Epithelial cell of proximal tubule (primary cell): Measurements from ENCODE around the gene RASSF4. TPM values are rescaled to one million over a fixed set of nuclear protein-coding genes. Genes with fewer than 3 reads are reported as not detected.

Experiments used
- DNase-seq: peaks from one replicate; pipeline ENCODE4 v3.0.0-alpha.2; 2011; ENCODE audit warnings: low read depth
- H3K4me3 ChIP-seq: 2 replicates; pipeline ENCODE4 v1.5.1; 2011; ENCODE audit warnings: low read depth, mild to moderate bottlenecking, low read length
- CTCF ChIP-seq: conservative IDR thresholded peaks from 2 replicates; pipeline ENCODE4 v1.5.1; 2012; ENCODE audit warnings: low read depth, mild to moderate bottlenecking, low read length
- total RNA-seq: library from RNA; depleted of rRNA; stranded (reverse); fragments of >200 nt; gene quantifications from 2 replicates; pipeline ENCODE4 v1.2.3, GENCODE V29; 2015

RASSF4 gene
- total RNA-seq, 1 donor from 2014 or later, result 23.1 TPM

GRCh38 chr10:44993226-44993921 lies 33.8 kb downstream of the RASSF4 start:
- no peak overlapping the region for H3K4me3 ChIP-seq
- TF ChIP-seq CTCF, result no peak
- no peak for DNase-seq

GRCh38 chr10:44993922-44994751 lies 34.5 kb downstream of the RASSF4 start:
- no peak overlapping the region for H3K4me3 ChIP-seq
- DNase-seq, result no peak
- TF ChIP-seq CTCF, result no peak

GRCh38 chr10:44994752-44995530 lies 35.3 kb downstream of the RASSF4 start:
- TF ChIP-seq CTCF, result no peak
- no peak overlapping the region for H3K4me3 ChIP-seq
- DNase-seq, result no peak

- no peak for DNase-seq
- H3K4me3 ChIP-seq, result no peak overlapping the region
- no peak for TF ChIP-seq CTCF
Measured at GRCh38 chr10:44995581-44995913, 35.9 kb downstream of the RASSF4 start.

- H3K4me3 ChIP-seq, result no peak overlapping the region
- TF ChIP-seq CTCF, result no peak
- DNase-seq, result peak; percentile 63
Measured at GRCh38 chr10:44995914-44996669, 36.5 kb downstream of the RASSF4 start.

GRCh38 chr10:44997105-44997748 lies 37.6 kb downstream of the RASSF4 start:
- no peak for TF ChIP-seq CTCF
- DNase-seq, result no peak
- H3K4me3 ChIP-seq, result no peak overlapping the region
